GM19455 (cell line): ENCODE results near the gene LRRC15.

Source experiments
- ATAC-seq: cut with Tn5 transposase; IDR thresholded peaks from one replicate; pipeline ENCODE4 v1.9.1; 2021; ENCODE audit not compliant: unreplicated experiment

Gene LRRC15

DNA sequence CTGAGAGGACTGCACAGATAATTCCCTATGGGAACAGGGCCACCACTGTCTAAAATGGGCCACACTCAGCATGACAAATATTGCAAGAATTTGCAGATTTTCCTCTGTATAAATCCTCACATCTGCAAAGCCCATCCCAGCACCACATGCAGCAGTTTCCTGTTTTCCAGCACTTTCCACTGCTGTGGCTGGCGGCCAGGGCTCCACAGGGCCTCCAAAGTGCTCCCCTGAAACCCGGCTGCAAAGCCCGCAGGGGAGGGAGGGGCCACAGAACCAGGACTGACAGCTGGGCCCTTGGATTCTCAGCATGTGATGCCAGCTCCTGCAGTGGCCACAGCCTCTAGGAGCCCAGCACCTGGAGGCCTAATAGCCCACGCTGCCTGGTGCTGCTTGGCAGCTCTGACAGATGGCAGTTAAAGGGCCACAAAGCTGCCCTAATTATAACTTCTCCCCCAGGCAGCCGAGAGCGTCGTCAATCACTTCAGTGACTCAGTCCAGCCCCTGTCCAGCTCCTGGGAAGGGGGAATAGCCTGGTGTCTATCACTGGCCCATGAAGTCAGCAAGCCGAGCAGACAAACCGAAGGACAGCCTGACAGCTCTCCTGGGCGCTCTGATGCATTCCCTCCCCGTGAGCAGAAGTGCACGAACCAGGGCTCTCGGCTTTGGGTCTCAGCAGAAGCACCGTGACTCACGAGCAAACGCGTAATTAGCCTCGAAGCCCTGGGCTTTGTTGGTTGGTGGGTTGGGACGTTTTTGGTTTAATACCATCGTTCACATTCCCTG lies 4.7 kb downstream of the LRRC15 start:
- ATAC-seq, result no peak

DNA sequence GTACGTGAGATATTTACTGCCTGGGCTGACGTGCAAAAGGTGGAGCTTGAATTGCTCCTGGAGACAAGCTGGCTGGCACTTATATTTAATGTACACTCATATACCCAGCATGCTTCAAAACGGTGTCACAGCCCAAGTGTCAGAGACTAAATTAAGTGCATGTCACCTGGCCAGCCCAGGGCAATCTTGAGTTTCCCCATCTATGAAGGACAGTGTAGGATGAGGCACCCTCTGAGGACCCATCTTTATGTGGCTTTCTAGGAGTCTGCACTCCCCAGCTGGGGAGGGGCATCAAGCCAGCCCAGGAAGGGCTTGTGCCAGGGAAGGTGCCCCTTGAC lies 5.3 kb downstream of the LRRC15 start:
- no peak for ATAC-seq

DNA sequence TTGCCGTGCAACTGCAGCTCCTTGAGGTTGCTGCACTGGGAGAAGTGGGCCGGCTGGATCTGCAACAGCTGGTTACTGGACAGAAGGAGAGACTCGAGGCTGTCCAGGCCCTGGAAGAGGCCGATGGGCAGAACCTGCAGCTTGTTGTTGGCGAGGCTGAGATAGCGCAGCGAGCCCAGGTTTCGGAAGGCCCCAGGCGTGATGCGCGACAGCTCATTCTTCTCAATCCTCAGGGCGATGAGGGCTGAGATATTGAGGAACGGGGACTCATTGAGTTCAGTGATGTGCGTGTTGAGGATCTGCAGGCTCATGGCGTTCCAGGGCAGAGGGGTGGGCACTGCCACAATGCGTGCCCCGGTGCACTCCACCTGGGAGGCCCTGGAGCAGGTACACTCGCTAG lies 9.0 kb downstream of the LRRC15 start:
- ATAC-seq, result no peak

DNA sequence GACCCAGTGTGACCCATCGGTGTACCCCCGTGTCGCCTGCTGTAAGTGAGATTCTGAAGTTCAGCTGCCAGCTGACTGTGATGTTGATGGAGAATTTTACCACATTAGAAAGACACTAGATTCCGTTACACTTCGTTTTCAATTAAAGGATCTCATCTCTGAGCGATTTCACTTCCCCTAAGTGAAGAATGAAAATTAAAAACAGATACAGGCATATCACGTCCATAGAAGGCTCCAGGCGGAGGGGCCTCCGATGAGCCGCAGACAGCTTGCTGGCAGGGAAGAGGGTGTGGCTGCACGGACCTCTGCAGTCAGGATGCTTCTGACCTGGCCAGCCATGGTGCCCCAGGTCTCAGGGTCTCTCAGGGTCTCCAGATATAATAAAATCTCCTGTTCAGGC lies 11.9 kb downstream of the LRRC15 start:
- no peak for ATAC-seq

DNA sequence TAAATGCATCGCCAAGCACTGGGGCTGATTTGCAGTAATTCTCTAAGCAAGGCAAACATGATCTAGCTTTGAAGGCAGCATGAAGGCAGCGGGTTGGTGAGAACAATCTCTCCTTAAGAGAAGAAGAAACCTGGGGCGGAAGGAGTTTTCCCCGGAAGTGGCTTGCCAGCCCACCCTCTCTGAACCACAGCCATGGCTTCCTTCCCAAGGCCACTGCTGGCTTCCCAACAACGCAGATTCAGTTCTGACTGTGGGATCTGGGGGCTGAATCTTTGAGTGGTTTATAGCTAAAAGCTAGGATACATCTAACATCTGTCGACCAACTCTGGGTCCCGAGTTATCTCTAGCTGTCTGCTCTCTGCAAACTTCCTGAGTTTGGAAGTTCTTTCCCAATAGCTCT lies 14.2 kb downstream of the LRRC15 start:
- no peak for ATAC-seq

DNA sequence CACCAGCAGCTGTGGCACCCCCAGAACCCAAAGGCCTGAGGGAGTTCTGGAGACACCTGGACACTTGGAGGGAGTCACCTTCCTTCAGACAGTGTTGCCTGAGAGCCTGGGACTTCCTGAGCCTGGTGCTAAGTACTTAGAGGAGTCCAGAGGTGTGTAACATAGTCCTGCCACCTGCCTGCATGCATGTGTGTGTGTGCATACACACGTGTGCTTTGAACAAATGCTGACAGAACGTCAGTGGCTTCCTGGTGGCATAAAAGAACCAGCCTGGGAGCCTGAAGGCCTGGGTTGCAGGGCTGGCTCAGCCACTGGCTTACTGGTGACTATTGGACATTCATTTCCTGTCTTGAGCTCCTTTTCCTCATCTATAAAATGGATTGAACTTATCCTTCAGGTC lies 15.2 kb downstream of the LRRC15 start:
- ATAC-seq, result no peak

DNA sequence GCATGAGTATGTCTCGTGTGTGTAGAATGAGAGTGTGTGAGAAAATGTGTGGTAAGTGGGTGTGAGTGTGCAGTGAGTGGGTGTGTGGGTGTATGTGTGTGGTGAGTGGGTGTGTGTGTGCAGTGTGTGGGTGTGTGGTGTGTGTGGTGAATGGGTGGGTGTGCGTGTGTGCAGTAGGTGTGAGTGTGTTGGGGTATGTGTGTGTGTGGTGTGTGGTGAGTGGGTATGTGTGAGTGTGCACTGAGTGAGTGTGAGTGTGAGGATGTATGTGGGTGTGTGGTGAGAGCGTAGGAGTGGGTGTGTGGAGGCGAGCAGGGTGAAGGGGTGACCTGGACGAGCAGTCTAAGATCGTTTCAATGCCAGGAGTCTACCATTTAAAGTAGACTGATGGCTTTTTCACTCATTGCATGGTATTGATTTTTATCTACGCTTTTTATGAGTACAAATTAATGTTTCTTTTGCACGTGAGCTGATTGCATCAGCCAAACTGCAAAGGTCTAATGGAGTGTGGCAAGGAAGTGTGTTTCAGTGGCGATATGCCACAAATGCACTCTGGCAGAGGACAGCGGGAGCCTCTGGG lies 16.8 kb downstream of the LRRC15 start:
- ATAC-seq, result no peak

DNA sequence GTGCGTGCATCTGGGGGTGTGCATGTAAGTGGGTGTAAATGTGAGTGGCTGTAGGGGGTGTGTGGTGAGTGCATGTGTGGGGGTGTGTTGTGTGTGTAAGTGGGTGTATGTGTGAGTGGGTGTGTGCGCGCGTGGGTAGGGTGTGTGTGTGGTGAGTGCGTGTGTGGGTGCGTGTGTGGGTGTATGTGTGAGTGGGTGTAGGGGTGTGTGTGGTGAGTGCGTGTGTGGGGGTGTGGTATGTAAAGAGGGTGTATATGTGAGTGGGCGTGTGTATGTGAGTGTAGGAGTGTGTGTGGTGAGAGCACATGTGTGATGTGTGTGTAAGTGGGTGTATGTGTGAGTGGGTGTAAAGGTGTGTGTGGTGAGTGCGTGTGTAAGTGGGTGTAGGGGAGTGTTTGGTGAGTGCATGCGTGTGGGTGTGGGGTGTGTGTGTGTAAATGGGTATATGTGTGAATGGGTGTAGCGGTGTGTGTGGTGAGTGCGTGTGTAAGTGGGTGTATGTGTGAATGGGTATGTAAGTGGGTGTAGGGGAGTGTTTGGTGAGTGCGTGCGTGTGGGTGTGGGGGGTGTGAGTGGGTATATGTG lies 17.5 kb downstream of the LRRC15 start:
- no peak for ATAC-seq

DNA sequence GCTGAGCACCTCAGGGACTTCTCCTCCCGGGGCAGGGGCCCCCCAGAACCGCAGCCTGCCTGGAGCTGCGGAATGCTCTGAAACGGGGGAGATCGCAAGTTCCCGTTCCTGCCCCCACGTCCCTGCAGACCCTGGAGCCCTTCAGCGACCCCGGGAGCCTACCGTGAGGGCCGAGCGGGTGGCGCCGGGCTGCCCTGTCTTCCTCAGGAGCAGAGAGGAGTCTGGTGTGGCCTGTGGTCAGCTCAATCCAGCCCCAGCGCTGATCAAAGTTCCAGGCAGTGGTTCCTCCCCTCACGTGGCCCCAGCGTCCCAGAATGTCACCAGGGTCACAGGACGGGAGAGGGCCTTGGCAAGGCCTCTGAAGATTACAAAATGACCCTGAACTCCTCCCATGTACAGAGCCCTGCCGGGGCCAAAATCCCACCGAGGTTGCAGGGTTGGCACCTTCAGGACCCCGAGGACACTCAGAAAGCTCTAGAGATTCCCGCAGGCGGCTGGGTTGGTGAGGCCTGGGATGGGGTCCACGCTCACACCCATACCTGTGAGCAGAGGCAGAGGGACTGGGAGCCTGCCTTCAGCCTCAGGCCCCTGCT lies 18.4 kb downstream of the LRRC15 start, which contains the start of gene CPN2:
CPN2 (minus strand) TSS at position 249 of the 593 bp plus-strand sequence. CDS start 8,626 bp downstream, outside the sequence.
- ATAC-seq, result no peak

DNA sequence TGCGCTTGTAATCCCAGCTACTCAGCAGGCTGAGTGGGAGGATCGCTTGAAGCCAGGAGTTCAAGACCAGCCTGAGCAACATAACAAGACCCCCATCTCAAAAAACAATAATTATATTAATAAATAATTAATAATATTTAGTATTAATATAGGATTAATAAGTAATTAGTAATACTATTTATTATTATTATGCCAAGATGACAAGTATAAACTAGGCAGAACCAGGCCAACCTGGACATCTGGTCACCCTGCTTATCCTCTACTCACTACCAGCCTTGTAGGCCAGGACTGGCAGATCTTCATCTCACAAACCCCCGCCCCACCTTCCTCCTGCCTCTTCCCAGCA lies 18.8 kb downstream of the LRRC15 start:
- ATAC-seq, result no peak

DNA sequence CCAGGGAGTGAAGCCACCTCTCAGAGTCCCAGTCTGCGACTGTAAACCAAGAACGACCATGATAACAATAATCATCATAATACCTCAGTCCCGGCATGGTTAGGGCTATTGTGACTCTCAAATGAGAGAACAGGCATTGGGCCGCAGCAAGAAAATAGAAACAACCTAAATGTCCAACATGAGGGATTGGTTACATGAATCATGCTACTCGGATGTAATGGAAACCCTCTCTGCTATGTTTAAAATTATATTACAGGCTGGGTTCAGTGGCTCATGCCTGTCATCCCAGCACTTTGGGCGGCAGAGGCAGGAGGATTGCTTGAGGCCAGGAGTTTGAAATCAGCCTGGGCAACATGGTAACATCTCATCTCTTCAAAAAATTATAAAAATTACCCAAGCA lies 21.2 kb downstream of the LRRC15 start:
- no peak for ATAC-seq

DNA sequence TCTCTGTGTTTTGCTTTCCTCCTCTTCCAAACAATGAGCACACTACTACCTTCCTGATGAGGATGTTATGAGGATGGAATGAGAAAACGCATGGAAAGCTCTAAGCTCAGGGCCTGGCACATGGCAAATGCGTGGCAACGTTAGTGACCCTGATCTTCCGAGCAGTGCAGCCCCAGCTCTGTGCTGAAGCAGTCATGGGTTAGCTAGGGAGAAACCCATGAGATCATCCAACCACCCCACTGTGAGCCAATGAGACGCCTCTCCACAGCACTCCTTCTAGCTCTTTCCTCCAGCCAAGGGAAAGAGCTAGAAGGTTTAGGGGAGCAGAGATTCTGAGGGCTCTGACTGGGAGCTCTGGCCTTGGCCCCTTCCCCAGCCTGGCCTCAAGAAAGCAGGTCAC lies 22.9 kb downstream of the LRRC15 start:
- ATAC-seq, result no peak

DNA sequence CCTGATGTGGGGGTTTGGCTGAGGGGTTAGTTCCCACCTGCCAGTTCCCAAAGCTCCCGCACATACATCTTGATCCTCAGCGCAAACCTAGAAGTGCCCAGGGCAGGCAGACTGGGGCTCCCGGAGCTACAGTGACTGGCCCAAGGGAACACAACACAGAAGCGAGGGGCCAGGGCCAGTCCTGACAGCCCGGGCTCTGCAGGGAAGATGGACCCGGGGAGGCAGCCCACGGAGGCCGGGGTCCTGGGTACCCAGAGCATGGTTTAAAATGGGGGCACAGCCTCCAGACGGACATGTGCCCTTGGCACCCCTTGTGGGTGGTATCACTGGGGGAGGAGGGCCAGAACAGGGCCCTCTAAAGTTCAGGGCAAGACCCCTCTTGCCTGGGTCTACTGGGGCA lies 23.5 kb downstream of the LRRC15 start:
- no peak for ATAC-seq

DNA sequence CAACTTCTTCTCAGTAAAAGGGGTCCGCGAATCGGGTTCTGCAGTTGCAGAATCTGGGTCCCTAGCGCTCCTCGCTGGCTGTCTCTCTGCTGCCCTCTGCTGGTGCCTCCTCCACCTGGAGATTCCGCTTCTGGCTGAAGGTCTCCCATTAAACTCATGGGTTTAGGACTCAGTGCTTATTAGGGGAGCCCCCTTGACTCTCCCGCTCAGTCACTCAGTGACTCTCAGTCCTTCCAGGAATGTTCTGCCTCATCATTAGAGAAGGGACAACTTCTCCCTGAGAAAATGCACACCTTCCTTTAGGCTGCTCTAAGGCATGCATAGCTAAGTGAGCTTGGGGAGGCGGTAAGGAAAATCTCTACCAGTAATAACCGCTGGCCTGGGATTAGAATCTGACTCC lies 25.5 kb downstream of the LRRC15 start:
- no peak for ATAC-seq

DNA sequence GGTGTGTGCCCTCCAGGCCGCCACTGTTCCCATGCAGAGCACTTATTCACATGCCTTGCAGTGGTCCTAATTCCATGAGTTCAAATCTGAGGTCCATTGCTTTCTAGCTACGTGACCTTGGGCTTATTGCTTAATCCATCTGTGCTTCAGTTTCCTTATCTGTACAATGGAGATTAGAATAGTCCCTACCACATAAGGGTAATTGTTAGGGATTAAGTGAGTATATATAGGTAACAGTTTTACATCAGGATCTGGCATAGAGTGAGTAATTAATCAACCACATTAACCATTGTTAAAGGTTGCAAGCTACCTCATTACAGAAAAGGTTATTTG lies 26.0 kb downstream of the LRRC15 start:
- no peak for ATAC-seq

DNA sequence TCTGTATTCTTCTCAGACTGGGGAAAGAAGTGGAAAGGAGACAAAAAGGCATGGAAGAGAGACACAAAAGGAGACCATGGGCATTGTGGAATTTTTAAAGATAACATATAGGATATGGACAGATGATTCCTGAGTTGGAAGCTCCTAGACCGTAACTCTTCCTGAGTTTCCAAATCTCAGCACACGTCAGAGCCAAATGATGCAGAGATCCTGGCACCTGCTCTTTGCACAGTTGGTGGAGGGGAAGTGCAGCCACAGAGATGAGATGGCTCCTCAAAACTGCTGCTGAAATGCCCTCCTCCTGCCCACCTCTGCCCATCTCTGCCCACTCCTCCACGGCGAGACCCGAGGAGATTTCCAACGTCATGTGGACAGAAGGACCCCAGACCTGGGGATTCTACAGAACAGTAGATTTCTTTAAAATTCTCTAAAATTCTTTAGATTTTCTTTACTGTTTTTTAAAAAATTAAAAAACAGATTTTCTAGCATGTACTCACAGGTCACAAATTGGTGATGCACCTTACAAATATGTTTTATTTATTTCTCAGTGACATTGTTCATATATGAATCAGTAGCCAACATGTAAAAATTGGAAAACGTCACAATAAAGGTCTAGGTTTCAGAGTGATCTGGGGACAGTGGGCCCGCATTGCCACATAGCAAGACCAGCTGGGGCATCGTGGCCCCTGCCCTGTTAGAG lies 26.5 kb downstream of the LRRC15 start:
- ATAC-seq, result no peak

DNA sequence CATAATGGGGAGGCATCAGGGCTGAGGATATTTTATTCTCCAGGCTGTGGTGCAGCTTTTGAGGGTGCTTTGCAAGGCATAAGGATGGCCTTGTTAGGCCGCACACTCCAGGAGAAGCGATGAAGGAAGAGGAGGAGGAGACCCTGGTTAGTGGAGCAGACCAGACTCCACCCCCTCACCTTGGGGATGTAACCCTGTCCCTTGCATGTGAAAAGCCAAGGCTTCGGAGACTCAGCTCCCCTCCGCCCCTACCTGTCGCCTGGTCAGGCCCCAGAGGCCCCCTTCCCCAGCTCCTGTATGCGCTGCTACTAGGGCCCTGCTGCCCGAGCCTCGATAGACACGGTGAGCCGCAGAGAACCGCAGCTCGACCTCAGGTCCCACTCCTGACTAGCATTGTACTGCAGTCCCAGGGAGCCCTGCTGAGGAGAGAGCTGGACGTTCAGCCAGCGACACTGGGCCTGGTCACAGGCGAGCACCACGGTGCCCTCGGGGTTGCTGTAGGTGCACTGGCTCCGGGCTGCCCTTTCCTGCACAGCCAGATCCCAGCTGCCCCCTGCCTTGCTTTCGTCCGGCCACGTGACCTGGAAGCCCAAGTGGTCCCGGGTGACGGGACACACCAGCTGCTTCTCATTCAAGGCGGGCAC lies 28.7 kb downstream of the LRRC15 start:
- ATAC-seq, result no peak

DNA sequence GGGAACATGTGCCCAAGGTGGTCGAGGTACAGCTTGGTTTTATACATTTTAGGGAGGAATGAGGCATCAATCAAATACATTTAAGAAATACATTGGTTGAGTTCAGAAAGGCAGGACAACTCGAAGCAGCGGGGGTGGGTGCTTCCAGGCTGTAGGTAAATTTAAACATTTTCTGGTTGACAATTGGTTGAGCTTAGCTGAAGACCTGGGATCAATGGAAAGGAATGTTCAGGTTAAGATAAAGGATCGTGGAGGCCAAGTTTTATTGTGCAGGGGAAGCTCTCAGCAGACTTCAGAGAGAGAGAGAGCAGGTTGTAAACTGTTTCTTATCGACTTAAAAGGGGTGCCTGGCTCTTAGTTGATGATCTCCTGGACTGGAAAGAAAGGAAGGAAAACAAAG lies 29.7 kb downstream of the LRRC15 start:
- no peak for ATAC-seq

DNA sequence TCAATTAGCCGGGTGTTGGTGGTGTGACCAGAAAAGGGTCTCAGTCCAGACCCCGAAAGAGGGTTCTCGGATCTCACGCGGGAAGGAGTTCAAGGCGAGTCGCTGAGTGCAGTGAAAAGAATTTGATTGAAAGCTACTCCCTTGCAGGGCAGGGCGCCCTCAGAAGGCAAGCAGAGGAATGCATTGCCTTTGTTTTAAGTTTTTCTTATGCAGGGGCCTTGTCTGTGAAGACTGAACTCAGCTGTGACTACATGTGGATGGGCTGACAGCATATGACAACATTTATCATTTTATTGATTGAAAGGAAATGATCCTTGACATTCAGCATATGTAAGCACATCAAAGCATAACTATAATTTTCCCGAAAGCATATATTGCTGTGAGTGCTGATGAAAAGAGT lies 30.2 kb downstream of the LRRC15 start:
- no peak for ATAC-seq

DNA sequence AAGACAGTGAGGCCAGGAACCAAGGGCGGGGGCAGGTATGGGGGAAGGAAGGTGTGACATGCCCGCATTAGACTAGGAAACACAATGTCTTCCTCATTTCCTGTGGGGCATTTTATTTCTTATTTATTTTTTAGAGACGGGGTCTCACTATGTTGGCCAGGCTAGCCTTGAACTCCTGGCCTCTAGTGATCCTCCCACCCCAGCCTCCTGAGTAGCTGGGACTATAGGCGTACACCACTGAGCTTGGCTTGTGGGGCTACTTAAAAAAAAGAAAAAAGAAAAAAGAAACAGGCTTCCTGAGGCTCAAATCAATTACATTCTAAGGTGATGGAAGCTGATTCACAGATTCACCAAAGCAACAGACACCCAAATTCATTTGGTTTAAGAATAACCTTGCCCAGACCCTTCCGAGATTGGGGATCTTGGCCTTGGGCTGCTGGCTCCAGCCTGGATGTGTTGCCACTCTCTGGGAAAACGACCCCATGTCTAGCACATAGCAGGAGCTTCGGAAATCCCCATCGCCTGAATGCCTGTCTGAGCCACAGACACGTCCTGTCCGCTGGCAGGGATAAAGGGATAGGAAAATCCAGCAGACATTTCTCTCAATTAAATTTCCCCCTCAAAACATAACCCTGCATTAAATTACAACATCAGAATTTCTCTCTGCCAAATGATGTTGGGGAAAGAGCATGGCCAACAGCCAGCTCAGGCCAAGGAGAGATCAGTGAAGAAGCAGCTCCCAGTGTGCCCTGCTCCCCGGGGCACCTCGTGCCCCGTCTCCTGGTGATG lies 31.4 kb downstream of the LRRC15 start:
- no peak for ATAC-seq
